ENCODE data around the gene SPAG8.

SPAG8 gene

GRCh38 chr9:35771075-35771433 is 41.0 kb downstream of the SPAG8 start:
- no peak overlapping the region for H3K4me3 ChIP-seq (ENCODE audit: control insufficient read depth, low read depth, low read length)
- TF ChIP-seq, protein P1, sequence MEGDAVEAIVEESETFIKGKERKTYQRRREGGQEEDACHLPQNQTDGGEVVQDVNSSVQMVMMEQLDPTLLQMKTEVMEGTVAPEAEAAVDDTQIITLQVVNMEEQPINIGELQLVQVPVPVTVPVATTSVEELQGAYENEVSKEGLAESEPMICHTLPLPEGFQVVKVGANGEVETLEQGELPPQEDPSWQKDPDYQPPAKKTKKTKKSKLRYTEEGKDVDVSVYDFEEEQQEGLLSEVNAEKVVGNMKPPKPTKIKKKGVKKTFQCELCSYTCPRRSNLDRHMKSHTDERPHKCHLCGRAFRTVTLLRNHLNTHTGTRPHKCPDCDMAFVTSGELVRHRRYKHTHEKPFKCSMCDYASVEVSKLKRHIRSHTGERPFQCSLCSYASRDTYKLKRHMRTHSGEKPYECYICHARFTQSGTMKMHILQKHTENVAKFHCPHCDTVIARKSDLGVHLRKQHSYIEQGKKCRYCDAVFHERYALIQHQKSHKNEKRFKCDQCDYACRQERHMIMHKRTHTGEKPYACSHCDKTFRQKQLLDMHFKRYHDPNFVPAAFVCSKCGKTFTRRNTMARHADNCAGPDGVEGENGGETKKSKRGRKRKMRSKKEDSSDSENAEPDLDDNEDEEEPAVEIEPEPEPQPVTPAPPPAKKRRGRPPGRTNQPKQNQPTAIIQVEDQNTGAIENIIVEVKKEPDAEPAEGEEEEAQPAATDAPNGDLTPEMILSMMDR (IDR thresholded peaks at IDR 0.05; ENCODE audit: control insufficient read depth, insufficient read depth, low read depth, low read length, missing control alignments) = no peak
- no peak for DNase-seq (ENCODE audit: low read depth)

- no peak overlapping the region for H3K4me3 ChIP-seq (ENCODE audit: control insufficient read depth, low read depth, low read length)
- TF ChIP-seq, protein P1 (IDR thresholded peaks at IDR 0.05; ENCODE audit: control insufficient read depth, insufficient read depth, low read depth, low read length, missing control alignments) = no peak
- no peak for DNase-seq (ENCODE audit: low read depth)
Measured at GRCh38 chr9:35769763-35770162, 42.3 kb downstream of the SPAG8 start.

GRCh38 chr9:35767458-35767857 is 44.6 kb downstream of the SPAG8 start:
- no peak for DNase-seq (ENCODE audit: low read depth)
- TF ChIP-seq, protein P1 (IDR thresholded peaks at IDR 0.05; ENCODE audit: control insufficient read depth, insufficient read depth, low read depth, low read length, missing control alignments) = no peak
- H3K4me3 ChIP-seq (ENCODE audit: control insufficient read depth, low read depth, low read length) = no peak overlapping the region

- H3K4me3 ChIP-seq (ENCODE audit: control insufficient read depth, low read depth, low read length) = no peak overlapping the region
- TF ChIP-seq, protein P1 (IDR thresholded peaks at IDR 0.05; ENCODE audit: control insufficient read depth, insufficient read depth, low read depth, low read length, missing control alignments) = no peak
- DNase-seq (ENCODE audit: low read depth) = no peak
Measured at GRCh38 chr9:35766997-35767396, 45.1 kb downstream of the SPAG8 start.

DNA sequence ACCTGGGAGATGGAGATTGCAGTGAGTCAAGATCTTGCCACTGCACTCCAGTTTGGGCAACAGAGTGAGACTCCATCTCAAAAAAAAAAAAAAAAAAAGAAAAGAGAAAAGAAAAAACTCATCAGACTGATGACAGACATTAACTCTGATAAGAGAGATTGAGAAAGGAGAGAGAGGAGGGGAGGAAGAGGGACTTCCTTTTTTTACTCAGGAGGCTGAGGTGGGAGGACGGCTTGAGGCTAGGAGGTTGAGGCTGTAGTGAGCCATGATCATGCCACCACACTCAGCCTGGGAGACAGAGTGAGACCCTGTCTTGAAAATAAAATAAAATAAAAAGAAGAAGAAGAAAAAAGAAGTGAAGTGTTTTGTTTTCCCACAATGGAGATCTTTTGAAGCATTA is 48.3 kb downstream of the SPAG8 start:
- TF ChIP-seq, protein P1 (IDR thresholded peaks at IDR 0.05; ENCODE audit: control insufficient read depth, insufficient read depth, low read depth, low read length, missing control alignments) = no peak
- DNase-seq (ENCODE audit: low read depth) = no peak
- H3K4me3 ChIP-seq (ENCODE audit: control insufficient read depth, low read depth, low read length) = no peak overlapping the region

- no peak overlapping the region for H3K4me3 ChIP-seq (ENCODE audit: control insufficient read depth, low read depth, low read length)
- no peak for DNase-seq (ENCODE audit: low read depth)
- TF ChIP-seq, protein P1 (IDR thresholded peaks at IDR 0.05; ENCODE audit: control insufficient read depth, insufficient read depth, low read depth, low read length, missing control alignments) = no peak
Measured at GRCh38 chr9:35763181-35763580, 48.9 kb downstream of the SPAG8 start.

- TF ChIP-seq, protein P1 (IDR thresholded peaks at IDR 0.05; ENCODE audit: control insufficient read depth, insufficient read depth, low read depth, low read length, missing control alignments) = no peak
- H3K4me3 ChIP-seq (ENCODE audit: control insufficient read depth, low read depth, low read length) = no peak overlapping the region
- DNase-seq (ENCODE audit: low read depth) = no peak
Measured at GRCh38 chr9:35760651-35761050, 51.4 kb downstream of the SPAG8 start.
